Common myeloid progenitor, CD34-positive (primary cell): Measurements from ENCODE around the gene MDM4.

Experiments
- CTCF ChIA-PET: fragments of 350-600 bp; sonication (Branson Sonifier 250); formaldehyde crosslinking; loops from one replicate; lab custom pipeline; 2021; ENCODE audit warnings: antibody characterized with exemption; lab: Charles Lee
- POLR2A ChIA-PET: fragments of 350-600 bp; sonication (Branson Sonifier 250); formaldehyde crosslinking; loops from one replicate; lab custom pipeline; 2021; ENCODE audit warnings: antibody characterized with exemption; lab: Charles Lee
- DNase-seq, 3 donors: peaks; one replicate each; pipeline versions ENCODE4 v3.0.0 to v3.0.0-alpha.2; 2013
- H3K27ac ChIP-seq, 2 experiments: 1 replicate in 1 of 2; 2 replicates in 1 of 2; pipeline ENCODE4 v1.7.0; 2013; ENCODE audit warnings: inconsistent platforms in 2 of 2, low read length in 2 of 2, mild to moderate bottlenecking in 2 of 2, low read depth in 1 of 2, moderate library complexity in 1 of 2; ENCODE audit not compliant: severe bottlenecking in 2 of 2, insufficient read depth in 1 of 2, poor library complexity in 1 of 2
- H3K27me3 ChIP-seq, 5 experiments: replicated peaks in 2 of 5; 1 replicate in 3 of 5; 2 replicates in 2 of 5; pipeline versions ENCODE4 v1.6.1 to v1.7.0; 2013; ENCODE audit warnings: low read length in 4 of 5, mild to moderate bottlenecking in 2 of 5, moderate library complexity in 2 of 5, inconsistent platforms in 1 of 5; ENCODE audit not compliant: insufficient read depth in 5 of 5, control insufficient read depth in 4 of 5
- H3K36me3 ChIP-seq, 4 experiments: 1 replicate in 2 of 4; 2 replicates in 2 of 4; pipeline versions ENCODE4 v1.6.1 to v1.7.0; 2013; ENCODE audit warnings: low read length in 3 of 4, control low read depth in 1 of 4, mild to moderate bottlenecking in 1 of 4; ENCODE audit not compliant: control insufficient read depth in 4 of 4, insufficient read depth in 4 of 4
- H3K4me1 ChIP-seq, 4 experiments: 1 replicate in 3 of 4; 2 replicates in 1 of 4; pipeline versions ENCODE4 v1.6.1 to v1.7.1; 2013; ENCODE audit warnings: low read length in 3 of 4, mild to moderate bottlenecking in 3 of 4, control low read depth in 1 of 4, inconsistent platforms in 1 of 4, moderate library complexity in 1 of 4; ENCODE audit not compliant: control insufficient read depth in 4 of 4, insufficient read depth in 4 of 4; ENCODE audit errors: control extremely low read depth in 1 of 4
- H3K4me3 ChIP-seq, 7 experiments: 1 replicate in 4 of 7; 2 replicates in 3 of 7; pipeline versions ENCODE4 v1.5.1 to v1.7.0; 2013; ENCODE audit warnings: mild to moderate bottlenecking in 7 of 7, low read length in 6 of 7, moderate library complexity in 6 of 7, inconsistent platforms in 2 of 7, low read depth in 2 of 7, control low read depth in 1 of 7; ENCODE audit not compliant: insufficient read depth in 4 of 7, control insufficient read depth in 1 of 7; ENCODE audit errors: extremely low read depth in 1 of 7
- H3K9me3 ChIP-seq, 5 experiments: 1 replicate in 4 of 5; 2 replicates in 1 of 5; pipeline versions ENCODE4 v1.6.1 to v1.7.1; 2013; ENCODE audit warnings: low read length in 4 of 5, mild to moderate bottlenecking in 2 of 5, inconsistent platforms in 1 of 5, low read depth in 1 of 5, moderate library complexity in 1 of 5; ENCODE audit not compliant: control insufficient read depth in 4 of 5, insufficient read depth in 2 of 5; ENCODE audit errors: control extremely low read depth in 1 of 5
- whole genome bisulfite sequencing: methylation state at CpG from one replicate; pipeline ENCODE4 v1.1.5; 2013; ENCODE audit not compliant: insufficient coverage; 5-methylcytosine and 5-hydroxymethylcytosine counted together

Gene MDM4

GRCh38 chr1:204602111-204602579, 85.9 kb downstream of the MDM4 start:
- peaks cover 0 to 3% (median 2%) of the 10 kb centered on the region in 5 experiments for H3K27me3 ChIP-seq
- 83% methylated on average over 2 of the region's 6 CpGs for WGBS
- CTCF ChIA-PET = interaction anchor here (1.6 kb wide), 1 partner anchor 205 kb away, joined by 3 read pairs; no protein-coding TSS in a partner anchor

DNA sequence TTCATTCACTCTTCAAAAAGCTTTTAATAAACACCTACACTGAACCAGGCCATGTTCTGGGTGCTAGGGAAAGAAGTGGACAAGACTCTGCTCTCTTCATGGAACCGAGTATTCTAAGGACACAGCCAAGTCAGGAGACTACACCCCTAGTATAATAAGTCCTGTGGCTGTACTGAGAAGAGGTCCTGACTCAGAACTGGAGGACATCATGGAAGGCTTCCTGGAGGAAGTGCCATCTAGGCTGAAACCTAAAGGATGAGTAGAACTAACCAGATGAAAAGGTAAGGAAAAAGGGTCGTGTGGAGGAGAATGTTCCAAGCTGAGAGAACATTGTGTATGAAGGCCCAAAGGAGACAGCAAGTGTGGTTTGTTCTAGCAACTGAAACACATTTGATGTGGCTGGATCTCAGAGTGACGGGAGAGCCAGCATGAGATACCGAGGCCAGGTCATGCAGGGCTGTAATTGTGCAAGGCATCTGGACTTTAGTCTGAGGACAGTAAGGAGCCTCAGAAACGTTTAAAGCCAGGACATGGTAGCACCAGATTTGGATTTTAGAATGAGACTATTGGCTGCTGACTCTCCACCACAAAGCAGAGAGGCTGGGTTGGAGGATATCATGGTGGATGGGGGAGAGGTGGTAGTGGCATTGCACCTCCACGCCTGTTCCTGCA, 86.8 kb downstream of the MDM4 start:
- Histone ChIP-seq H3K4me3 (no peak overlapping the region), H3K9me3 (no peaks in the 10 kb centered on the region), H3K36me3 (no peaks in the 10 kb centered on the region), H3K4me1 (peaks cover 0 to 7% (median 5%) of the 10 kb centered on the region in 4 experiments), H3K27ac (no peak overlapping the region), H3K27me3 (peaks cover 0 to 4% (median 3%) of the 10 kb centered on the region in 5 experiments)
- 84% methylated on average over 5 of the region's 6 CpGs for WGBS
- POLR2A ChIA-PET = no interaction called here
- CTCF ChIA-PET = no interaction called here
- no peak for DNase-seq

More at GRCh38 chr1:204602111-204602579, 85.9 kb downstream of the MDM4 start:
- DNase-seq = no peak
- Histone ChIP-seq H3K36me3 (no peaks in the 10 kb centered on the region), H3K9me3 (no peaks in the 10 kb centered on the region), H3K27ac (no peak overlapping the region), H3K4me1 (peaks cover 0 to 7% (median 5%) of the 10 kb centered on the region in 4 experiments), H3K4me3 (no peak overlapping the region)
- POLR2A ChIA-PET = interaction anchor here (1.0 kb wide), 1 partner anchor 23 kb away, joined by 3 read pairs; no protein-coding TSS in a partner anchor

GRCh38 chr1:204605791-204606190, 89.6 kb downstream of the MDM4 start:
- Histone ChIP-seq H3K27ac (no peak overlapping the region), H3K9me3 (no peaks in the 10 kb centered on the region), H3K27me3 (peaks cover 0 to 11% (median 3%) of the 10 kb centered on the region in 5 experiments), H3K36me3 (no peaks in the 10 kb centered on the region), H3K4me1 (no peaks in the 10 kb centered on the region), H3K4me3 (no peak overlapping the region)
- DNase-seq = no peak
- POLR2A ChIA-PET = no interaction called here
- CTCF ChIA-PET = interaction anchor here (1.1 kb wide), 2 partner anchors 35 to 41 kb away, joined by 3 read pairs; no protein-coding TSS in a partner anchor
- 87% methylated on average over 5 of the region's 7 CpGs for WGBS
